Astrocyte of the cerebellum (primary cell): ENCODE measurements around the gene GBE1.

ENCODE experiments used
- DNase-seq: peaks from one replicate; pipeline ENCODE4 v3.0.0-alpha.2; 2011; ENCODE audit warnings: low read depth
- H3K4me3 ChIP-seq: 2 replicates; pipeline ENCODE4 v1.5.1; 2011; ENCODE audit warnings: mild to moderate bottlenecking, low read depth, low read length, moderate library complexity
- in situ Hi-C: cut with HindIII; loops from 2 replicates; pipeline ENCODE4 v1.10.0; 2017; ENCODE audit warnings: low sequenced_read_pairs
- TF ChIP-seq, protein P1 (sequence below): IDR thresholded peaks from 2 replicates; pipeline ENCODE4 v1.5.1; 2012; ENCODE audit warnings: low read length, low read depth, moderate library complexity, mild to moderate bottlenecking; ENCODE audit errors: missing control alignments

GBE1 gene

DNA sequence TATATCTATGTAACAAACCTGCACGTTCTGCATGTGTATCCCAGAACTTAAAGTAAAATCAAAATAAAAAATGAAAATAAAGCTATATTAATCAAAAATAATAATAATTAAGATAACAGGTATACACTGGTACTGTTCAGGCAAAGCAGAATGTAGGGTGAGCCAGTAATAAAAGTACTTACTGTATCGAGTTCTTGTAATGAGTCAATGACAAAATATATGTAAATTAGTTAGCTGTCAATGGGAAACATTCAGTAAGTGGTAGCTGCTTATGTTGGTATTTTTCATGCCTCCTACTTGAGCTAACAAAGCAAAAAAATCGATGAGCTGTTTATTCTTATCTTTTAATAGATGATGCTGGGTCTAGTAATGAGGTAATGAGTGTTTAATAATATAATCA is 93.2 kb downstream of the GBE1 start:
- in situ Hi-C loops, result loop anchor here (25.0 kb wide), 1 partner anchor 469 kb away; no protein-coding TSS in a partner anchor
- TF ChIP-seq, protein P1, sequence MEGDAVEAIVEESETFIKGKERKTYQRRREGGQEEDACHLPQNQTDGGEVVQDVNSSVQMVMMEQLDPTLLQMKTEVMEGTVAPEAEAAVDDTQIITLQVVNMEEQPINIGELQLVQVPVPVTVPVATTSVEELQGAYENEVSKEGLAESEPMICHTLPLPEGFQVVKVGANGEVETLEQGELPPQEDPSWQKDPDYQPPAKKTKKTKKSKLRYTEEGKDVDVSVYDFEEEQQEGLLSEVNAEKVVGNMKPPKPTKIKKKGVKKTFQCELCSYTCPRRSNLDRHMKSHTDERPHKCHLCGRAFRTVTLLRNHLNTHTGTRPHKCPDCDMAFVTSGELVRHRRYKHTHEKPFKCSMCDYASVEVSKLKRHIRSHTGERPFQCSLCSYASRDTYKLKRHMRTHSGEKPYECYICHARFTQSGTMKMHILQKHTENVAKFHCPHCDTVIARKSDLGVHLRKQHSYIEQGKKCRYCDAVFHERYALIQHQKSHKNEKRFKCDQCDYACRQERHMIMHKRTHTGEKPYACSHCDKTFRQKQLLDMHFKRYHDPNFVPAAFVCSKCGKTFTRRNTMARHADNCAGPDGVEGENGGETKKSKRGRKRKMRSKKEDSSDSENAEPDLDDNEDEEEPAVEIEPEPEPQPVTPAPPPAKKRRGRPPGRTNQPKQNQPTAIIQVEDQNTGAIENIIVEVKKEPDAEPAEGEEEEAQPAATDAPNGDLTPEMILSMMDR, result no peak
- DNase-seq, result no peak
- H3K4me3 ChIP-seq, result no peak overlapping the region

DNA sequence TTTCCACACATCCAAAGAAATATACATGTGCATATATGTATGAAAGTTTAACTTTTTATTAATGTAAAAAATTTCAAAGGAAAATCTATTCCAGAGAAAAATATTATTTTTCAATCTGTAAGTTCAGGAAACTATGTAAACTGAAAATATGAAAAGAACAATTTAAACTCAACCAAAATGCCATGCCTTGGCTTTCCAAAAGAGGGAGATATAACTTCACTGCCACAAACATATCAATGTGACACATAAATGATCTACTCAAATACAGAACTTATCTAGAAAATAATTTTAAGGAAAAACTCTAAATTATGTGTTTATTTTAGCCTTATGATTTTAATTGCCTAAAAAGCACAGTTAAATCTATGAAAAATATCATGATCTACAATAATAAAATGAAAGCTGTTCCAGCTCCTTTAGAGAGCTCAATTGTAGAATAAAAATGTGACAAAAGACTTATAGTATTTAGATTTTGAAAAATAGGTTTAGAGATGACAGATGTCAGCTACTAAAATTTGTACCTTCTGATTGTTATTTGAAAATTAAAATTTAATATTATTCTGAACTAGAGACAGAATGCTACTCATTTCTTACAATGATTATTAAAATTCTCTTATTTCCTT is 94.8 kb downstream of the GBE1 start:
- in situ Hi-C loops, result loop anchor here (25.0 kb wide), 1 partner anchor 471 kb away; no protein-coding TSS in a partner anchor
- H3K4me3 ChIP-seq, result no peak overlapping the region
- TF ChIP-seq, protein P1, result peak; percentile 74
- peak; percentile 8 for DNase-seq

DNA sequence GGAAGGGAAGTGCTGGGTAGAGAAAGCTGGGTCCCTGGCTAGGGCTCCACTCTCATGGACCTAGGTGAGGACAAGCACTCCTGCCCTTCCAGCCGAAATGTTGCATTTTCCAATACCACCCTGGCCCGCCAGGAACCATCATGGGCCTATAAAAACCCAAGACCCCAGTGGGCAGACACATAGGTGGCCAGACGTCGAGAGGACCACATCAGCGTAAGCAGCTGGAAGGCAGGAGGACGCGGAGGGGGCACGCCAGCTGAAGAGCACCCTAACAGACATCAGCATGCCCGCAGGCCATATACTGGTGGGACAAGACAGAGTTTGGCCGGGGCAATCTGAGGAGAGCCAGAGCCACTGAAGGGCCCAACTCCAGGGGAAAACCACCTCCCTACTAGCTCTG is 98.3 kb downstream of the GBE1 start:
- no peak for DNase-seq
- TF ChIP-seq, protein P1, result no peak
- no peak overlapping the region for H3K4me3 ChIP-seq
- in situ Hi-C loops, result loop anchor here (25.0 kb wide), 1 partner anchor 474 kb away; no protein-coding TSS in a partner anchor

DNA sequence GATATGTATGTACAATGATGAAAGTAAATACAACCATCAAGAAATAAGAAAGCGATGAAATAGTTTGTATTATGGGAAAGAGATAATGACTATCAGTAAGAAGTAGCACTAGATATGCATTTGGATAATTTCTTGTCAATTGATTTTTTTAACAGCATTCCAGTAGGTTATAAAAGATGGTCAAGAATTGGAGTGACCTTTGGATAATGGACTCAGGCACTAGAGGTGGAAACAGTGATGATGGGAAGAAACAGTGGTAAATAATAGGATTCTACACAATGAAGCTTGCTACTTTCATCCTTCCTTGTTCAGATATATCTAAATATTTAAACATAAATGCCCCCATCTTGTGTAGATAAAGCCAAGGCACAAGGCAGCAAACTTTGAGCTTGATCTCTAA is 101.4 kb downstream of the GBE1 start:
- DNase-seq, result no peak
- in situ Hi-C loops, result loop anchor here (25.0 kb wide), 1 partner anchor 477 kb away; no protein-coding TSS in a partner anchor
- TF ChIP-seq, protein P1, result no peak
- no peak overlapping the region for H3K4me3 ChIP-seq

DNA sequence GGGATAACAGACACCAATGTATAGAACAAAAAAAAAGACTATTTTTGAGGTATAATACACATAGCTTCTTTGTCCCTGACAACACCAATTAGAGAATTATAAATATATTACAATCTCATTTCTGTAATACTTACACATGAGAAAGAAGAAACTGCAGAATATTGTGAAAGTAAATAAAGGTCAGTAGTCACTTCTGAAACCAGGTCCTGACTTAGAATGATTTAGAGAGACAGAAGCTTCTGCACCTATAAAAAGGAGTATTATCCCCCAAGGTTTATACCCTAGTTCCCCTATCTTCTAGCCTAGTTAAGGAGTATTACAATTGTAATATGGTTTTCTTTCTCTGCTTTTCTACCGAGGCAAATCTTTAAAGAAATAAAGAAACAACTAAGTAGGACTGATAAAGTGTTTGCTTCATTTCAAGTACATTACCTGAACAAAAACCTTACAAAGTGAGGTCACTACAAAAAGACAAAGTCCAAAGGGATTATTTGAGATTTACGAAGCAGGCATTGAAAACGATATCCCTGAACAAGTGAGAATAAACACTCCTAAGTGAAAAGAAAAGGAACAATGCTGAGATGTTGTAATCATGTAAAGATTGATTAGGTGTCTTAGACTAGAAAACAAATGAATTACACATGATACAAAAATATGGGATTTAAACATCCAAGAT is 103.0 kb downstream of the GBE1 start:
- TF ChIP-seq, protein P1, result no peak
- DNase-seq, result no peak
- H3K4me3 ChIP-seq, result no peak overlapping the region
- in situ Hi-C loops, result loop anchor here (25.0 kb wide), 1 partner anchor 479 kb away; no protein-coding TSS in a partner anchor

DNA sequence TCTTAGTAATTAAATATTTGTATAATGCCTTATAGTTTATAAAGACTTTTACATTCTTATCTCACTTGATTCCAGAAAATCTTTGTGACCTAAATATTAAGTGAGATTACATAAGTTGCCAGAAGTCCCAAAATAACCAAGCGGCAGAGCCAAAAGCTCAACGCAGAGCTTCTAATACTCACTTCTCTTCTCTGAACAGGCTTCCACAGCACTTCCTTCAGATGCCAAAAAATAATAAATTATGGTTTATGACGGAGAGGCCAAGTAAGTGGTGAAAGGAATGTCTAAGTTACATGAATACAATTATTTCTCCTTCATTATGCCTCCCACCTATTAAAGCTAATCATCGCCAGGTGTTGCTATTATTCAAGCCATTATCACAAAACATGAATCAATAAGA is 110.3 kb downstream of the GBE1 start:
- TF ChIP-seq, protein P1, result no peak
- no peak overlapping the region for H3K4me3 ChIP-seq
- no peak for DNase-seq
- in situ Hi-C loops, result loop anchor here (25.0 kb wide), 1 partner anchor 486 kb away; no protein-coding TSS in a partner anchor
